ENCODE measurements around the gene HS6ST3. TPM values are rescaled to one million over a fixed set of nuclear protein-coding genes. Genes with fewer than 3 reads are reported as not detected.

HS6ST3 gene
- total RNA-seq, 6 donors from 2014 or later: 0.03 to 1.0 (median 0.22) TPM; not detected in 1

DNA sequence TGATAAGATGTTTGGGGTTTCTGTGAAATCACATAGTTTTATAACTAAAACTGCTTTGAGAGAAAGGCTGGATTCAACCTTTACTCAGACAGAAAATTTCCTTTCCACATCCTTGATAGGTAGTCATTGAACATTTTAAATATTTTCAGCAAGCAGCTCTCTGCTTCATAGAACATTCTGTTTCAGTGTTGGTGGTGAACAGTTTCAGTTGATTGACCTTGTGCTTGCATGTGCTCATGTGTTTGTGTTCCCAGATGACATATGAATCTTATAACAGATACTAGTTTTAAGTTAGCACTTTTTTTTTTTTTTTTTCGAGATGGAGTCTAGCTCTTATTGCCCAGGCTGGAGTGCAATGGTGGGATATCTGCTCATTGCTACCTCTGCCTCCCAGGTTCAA lies 290.1 kb downstream of the HS6ST3 start:
- no peaks in the 10 kb centered on the region for H3K36me3 ChIP-seq
- no peaks in the 10 kb centered on the region for H3K4me1 ChIP-seq
- H3K4me3 ChIP-seq: no peak overlapping the region
- H3K27ac ChIP-seq: no peak overlapping the region
- DNase-seq (no peak), ATAC-seq (ENCODE audit: low FRiP score in 2 of 2) (no peak)
- no peaks in the 10 kb centered on the region for H3K9me3 ChIP-seq
- TF ChIP-seq EP300 (IDR thresholded peaks at IDR 0.05) (no peak), POLR2AphosphoS5 (IDR thresholded peaks at IDR 0.05) (no peak), POLR2A (IDR thresholded peaks at IDR 0.05) (no peak)
- TF ChIP-seq, protein P1, sequence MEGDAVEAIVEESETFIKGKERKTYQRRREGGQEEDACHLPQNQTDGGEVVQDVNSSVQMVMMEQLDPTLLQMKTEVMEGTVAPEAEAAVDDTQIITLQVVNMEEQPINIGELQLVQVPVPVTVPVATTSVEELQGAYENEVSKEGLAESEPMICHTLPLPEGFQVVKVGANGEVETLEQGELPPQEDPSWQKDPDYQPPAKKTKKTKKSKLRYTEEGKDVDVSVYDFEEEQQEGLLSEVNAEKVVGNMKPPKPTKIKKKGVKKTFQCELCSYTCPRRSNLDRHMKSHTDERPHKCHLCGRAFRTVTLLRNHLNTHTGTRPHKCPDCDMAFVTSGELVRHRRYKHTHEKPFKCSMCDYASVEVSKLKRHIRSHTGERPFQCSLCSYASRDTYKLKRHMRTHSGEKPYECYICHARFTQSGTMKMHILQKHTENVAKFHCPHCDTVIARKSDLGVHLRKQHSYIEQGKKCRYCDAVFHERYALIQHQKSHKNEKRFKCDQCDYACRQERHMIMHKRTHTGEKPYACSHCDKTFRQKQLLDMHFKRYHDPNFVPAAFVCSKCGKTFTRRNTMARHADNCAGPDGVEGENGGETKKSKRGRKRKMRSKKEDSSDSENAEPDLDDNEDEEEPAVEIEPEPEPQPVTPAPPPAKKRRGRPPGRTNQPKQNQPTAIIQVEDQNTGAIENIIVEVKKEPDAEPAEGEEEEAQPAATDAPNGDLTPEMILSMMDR (IDR thresholded peaks at IDR 0.05): no peak
- no peaks in the 10 kb centered on the region for H3K27me3 ChIP-seq
- WGBS, 2 donors: 72 to 83% methylated on average over 1 of the region's 1 CpG

DNA sequence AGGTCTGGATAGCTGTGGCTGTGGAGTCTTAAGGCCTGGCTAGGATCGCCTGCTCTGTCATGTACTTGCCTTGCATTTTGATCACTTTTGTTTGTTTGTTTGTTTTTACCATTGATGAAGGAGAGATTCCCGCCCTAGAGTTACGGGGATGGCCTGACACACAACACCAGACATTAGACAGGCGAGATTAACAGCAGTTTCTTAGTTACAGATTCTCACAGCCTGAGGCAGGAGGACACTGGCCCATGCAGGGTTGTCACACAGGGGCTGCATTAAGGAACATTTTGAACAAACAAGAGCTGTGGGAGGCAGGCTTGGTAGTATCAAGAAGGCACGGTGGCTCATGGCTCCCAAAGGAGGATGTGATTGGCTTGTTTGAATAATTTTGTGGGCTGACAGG lies 291.8 kb downstream of the HS6ST3 start:
- WGBS, 2 donors: 68% methylated on average over 5 of the region's 5 CpGs
- no peaks in the 10 kb centered on the region for H3K36me3 ChIP-seq
- H3K9me3 ChIP-seq: no peaks in the 10 kb centered on the region
- H3K4me1 ChIP-seq: no peaks in the 10 kb centered on the region
- no peak overlapping the region for H3K27ac ChIP-seq
- no peak for DNase-seq
- H3K4me3 ChIP-seq: no peak overlapping the region
- no peaks in the 10 kb centered on the region for H3K27me3 ChIP-seq
- TF ChIP-seq, protein P1 (IDR thresholded peaks at IDR 0.05): no peak
- TF ChIP-seq POLR2A (IDR thresholded peaks at IDR 0.05) (no peak), POLR2AphosphoS5 (IDR thresholded peaks at IDR 0.05) (no peak), EP300 (IDR thresholded peaks at IDR 0.05) (no peak)
- no peak for ATAC-seq (ENCODE audit: low FRiP score in 2 of 2)

DNA sequence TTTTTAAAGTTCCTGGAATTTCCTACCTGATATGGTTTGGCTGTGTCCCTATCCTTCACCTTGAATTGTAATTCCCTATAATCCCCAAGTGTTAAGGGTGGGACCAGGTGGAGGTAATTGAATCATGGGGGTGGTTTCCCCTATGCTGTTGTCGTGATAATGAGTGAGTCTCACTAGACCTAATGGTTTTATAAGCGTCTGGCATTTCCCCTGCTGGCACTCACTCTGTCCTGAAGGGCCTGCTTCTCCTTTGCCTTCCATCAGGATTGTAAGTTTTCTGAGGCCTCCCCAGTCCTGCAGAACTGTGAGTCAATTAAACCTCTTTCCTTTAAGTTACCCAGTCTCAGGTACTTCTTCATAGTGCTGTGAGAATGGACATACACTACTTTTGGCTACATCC lies 298.7 kb downstream of the HS6ST3 start:
- Histone ChIP-seq H3K4me3 (no peak overlapping the region), H3K27ac (no peak overlapping the region), H3K9me3 (no peaks in the 10 kb centered on the region), H3K36me3 (no peaks in the 10 kb centered on the region), H3K27me3 (no peaks in the 10 kb centered on the region), H3K4me1 (no peaks in the 10 kb centered on the region)
- ATAC-seq (ENCODE audit: low FRiP score in 2 of 2) (no peak), DNase-seq (no peak)
- 58 to 62% methylated on average over 2 of the region's 2 CpGs for WGBS, 2 donors
- TF ChIP-seq POLR2AphosphoS5 (IDR thresholded peaks at IDR 0.05) (no peak), EP300 (IDR thresholded peaks at IDR 0.05) (no peak), POLR2A (IDR thresholded peaks at IDR 0.05) (no peak)
- TF ChIP-seq, protein P1 (IDR thresholded peaks at IDR 0.05): no peak

DNA sequence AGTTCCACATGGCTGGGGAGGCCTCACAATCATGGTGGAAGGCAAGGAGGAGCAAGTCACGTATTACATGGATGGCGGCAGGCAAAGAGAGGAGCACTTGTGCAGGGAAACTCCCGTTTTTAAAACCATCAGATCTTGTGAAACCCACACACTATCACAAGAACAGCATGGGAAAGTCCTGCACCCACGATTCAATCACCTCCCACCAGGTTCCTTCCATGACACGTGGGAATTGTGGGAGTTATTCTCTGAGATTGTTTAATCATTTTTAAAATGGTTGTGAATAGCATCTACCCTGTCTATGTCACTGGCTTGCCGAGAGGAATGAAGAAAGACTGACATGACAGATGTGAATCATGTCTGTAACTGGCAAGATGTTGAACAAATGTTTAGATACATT lies 301.7 kb downstream of the HS6ST3 start:
- no peak for TF ChIP-seq POLR2AphosphoS5 (IDR thresholded peaks at IDR 0.05)
- TF ChIP-seq EP300 (IDR thresholded peaks at IDR 0.05): no peak
- no peak for TF ChIP-seq POLR2A (IDR thresholded peaks at IDR 0.05)
- TF ChIP-seq, protein P1 (IDR thresholded peaks at IDR 0.05): no peak
- 83 to 87% methylated on average over 6 of the region's 6 CpGs for WGBS, 2 donors
- no peaks in the 10 kb centered on the region for H3K4me1 ChIP-seq
- H3K36me3 ChIP-seq: no peaks in the 10 kb centered on the region
- H3K27me3 ChIP-seq: no peaks in the 10 kb centered on the region
- H3K9me3 ChIP-seq: no peaks in the 10 kb centered on the region
- DNase-seq (no peak), ATAC-seq (ENCODE audit: low FRiP score in 2 of 2) (no peak)
- H3K27ac ChIP-seq: no peak overlapping the region
- H3K4me3 ChIP-seq: no peak overlapping the region

DNA sequence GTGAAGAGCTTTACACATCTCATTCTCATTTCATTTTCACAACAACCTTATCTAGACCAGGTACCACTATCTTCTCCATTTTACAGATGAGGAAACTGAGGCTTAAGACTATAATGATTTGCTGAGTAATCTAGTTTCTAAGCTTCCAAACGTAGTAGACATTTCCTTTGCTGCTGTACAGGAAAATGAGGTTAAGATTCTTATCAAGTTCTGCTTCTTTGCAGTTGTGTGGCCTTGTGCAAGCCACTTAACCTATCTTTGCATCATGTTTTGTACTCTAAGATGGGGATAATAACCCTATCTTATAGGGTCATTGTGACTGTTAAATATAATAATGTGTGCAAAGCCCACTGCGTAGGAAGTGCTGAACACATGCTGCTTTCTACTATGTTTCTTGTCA lies 307.9 kb downstream of the HS6ST3 start:
- Histone ChIP-seq H3K9me3 (no peaks in the 10 kb centered on the region), H3K27me3 (no peaks in the 10 kb centered on the region), H3K27ac (no peak overlapping the region), H3K4me3 (no peak overlapping the region), H3K4me1 (no peaks in the 10 kb centered on the region), H3K36me3 (no peaks in the 10 kb centered on the region)
- DNase-seq (no peak), ATAC-seq (ENCODE audit: low FRiP score in 2 of 2) (no peak)
- 40 to 43% methylated on average over 2 of the region's 2 CpGs for WGBS, 2 donors
- TF ChIP-seq, protein P1 (IDR thresholded peaks at IDR 0.05): no peak
- TF ChIP-seq EP300 (IDR thresholded peaks at IDR 0.05): no peak
- no peak for TF ChIP-seq POLR2AphosphoS5 (IDR thresholded peaks at IDR 0.05)
- TF ChIP-seq POLR2A (IDR thresholded peaks at IDR 0.05): no peak

All from upper lobe of left lung (tissue), 6 donors.